ENCODE data around the gene EYS. TPM values are rescaled to one million over a fixed set of nuclear protein-coding genes. Genes with fewer than 3 reads are reported as not detected.
"Not testable (repeated sequence)": the region's sequence is repeated elsewhere in the genome, so short reads cannot be mapped to it uniquely, and the experiment has no call there.

EYS gene
- total RNA-seq, 1 donor from 2014 or later = not detected

DNA sequence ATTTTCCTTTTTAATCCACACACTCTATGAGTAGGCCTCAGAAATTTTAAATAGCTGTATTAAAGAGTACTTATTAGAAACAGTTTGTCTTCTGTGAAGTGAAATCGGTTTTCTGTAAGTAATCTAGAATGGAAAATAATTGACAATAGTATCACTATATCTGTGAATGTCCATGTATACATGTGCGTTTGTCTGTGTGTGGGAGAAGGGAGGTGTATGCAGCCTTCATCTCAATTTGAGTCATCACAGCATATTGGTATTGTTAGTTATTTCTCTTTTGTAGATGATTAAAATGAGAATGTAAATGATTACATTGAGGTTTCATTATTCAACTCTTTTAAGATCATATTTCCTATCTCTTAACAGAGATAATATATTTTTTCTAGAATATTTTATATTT is 206.0 kb downstream of the EYS start:
- H3K36me3 Mint-ChIP-seq (ENCODE audit: low read depth, unreplicated experiment) = no peaks in the 10 kb centered on the region
- no peak overlapping the region for H3K4me3 Mint-ChIP-seq (ENCODE audit: unreplicated experiment)
- no peaks in the 10 kb centered on the region for H3K27me3 Mint-ChIP-seq (ENCODE audit: unreplicated experiment)
- TF ChIP-seq, protein P1, sequence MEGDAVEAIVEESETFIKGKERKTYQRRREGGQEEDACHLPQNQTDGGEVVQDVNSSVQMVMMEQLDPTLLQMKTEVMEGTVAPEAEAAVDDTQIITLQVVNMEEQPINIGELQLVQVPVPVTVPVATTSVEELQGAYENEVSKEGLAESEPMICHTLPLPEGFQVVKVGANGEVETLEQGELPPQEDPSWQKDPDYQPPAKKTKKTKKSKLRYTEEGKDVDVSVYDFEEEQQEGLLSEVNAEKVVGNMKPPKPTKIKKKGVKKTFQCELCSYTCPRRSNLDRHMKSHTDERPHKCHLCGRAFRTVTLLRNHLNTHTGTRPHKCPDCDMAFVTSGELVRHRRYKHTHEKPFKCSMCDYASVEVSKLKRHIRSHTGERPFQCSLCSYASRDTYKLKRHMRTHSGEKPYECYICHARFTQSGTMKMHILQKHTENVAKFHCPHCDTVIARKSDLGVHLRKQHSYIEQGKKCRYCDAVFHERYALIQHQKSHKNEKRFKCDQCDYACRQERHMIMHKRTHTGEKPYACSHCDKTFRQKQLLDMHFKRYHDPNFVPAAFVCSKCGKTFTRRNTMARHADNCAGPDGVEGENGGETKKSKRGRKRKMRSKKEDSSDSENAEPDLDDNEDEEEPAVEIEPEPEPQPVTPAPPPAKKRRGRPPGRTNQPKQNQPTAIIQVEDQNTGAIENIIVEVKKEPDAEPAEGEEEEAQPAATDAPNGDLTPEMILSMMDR (IDR thresholded peaks at IDR 0.05; ENCODE audit: unreplicated experiment) = no peak
- H3K9me3 Mint-ChIP-seq (ENCODE audit: unreplicated experiment) = no peaks in the 10 kb centered on the region
- H3K27ac Mint-ChIP-seq (ENCODE audit: unreplicated experiment) = no peak overlapping the region
- no peak for DNase-seq (ENCODE audit: low spot score)
- H3K4me1 Mint-ChIP-seq (ENCODE audit: unreplicated experiment) = no peaks in the 10 kb centered on the region

DNA sequence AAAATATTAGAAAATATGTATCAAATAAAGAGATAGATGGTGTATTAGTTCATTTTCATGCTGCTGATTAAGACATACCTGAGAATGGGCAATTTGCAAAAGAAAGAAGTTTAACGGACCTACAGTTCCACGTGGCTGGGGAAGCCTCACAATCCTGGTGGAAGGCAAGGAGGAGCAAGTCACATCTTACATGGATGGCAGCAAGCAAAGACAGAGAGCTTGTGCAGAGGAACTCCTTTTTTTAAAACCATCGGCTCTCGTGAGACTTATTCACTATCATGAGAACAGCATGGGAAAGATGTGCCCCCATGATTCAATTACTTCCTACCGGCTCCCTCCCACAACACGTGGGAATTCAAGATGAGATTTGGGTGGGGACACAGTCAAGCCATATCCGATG is 223.4 kb downstream of the EYS start:
- H3K9me3 Mint-ChIP-seq (ENCODE audit: unreplicated experiment); H3K27ac Mint-ChIP-seq (ENCODE audit: unreplicated experiment); H3K36me3 Mint-ChIP-seq (ENCODE audit: low read depth, unreplicated experiment); H3K27me3 Mint-ChIP-seq (ENCODE audit: unreplicated experiment); DNase-seq (ENCODE audit: low spot score); H3K4me1 Mint-ChIP-seq (ENCODE audit: unreplicated experiment); H3K4me3 Mint-ChIP-seq (ENCODE audit: unreplicated experiment): not testable (repeated sequence)

DNA sequence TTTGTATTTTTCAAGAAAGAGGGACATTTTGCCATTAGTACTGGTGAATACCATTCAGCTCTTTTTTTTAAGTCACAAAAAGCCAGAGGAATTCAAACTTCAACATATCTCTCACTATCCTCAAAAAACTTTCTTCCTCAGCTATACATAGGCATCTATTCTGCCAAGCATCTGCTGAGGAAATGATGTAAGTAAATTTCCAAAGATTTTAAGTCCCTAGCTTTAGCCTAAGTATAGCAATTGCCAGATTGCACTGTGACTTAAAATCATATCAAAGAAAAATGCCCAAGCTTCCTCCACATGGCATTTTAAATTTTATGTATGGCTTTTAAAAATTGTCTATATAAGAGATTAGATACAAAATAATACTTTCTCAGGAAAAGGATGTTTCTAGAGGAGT is 237.4 kb downstream of the EYS start:
- H3K9me3 Mint-ChIP-seq (ENCODE audit: unreplicated experiment) = no peaks in the 10 kb centered on the region
- H3K27me3 Mint-ChIP-seq (ENCODE audit: unreplicated experiment) = no peaks in the 10 kb centered on the region
- no peak for DNase-seq (ENCODE audit: low spot score)
- TF ChIP-seq, protein P1 (IDR thresholded peaks at IDR 0.05; ENCODE audit: unreplicated experiment) = no peak
- H3K4me3 Mint-ChIP-seq (ENCODE audit: unreplicated experiment) = no peak overlapping the region
- H3K4me1 Mint-ChIP-seq (ENCODE audit: unreplicated experiment) = no peaks in the 10 kb centered on the region
- no peak overlapping the region for H3K27ac Mint-ChIP-seq (ENCODE audit: unreplicated experiment)
- H3K36me3 Mint-ChIP-seq (ENCODE audit: low read depth, unreplicated experiment) = no peaks in the 10 kb centered on the region

DNA sequence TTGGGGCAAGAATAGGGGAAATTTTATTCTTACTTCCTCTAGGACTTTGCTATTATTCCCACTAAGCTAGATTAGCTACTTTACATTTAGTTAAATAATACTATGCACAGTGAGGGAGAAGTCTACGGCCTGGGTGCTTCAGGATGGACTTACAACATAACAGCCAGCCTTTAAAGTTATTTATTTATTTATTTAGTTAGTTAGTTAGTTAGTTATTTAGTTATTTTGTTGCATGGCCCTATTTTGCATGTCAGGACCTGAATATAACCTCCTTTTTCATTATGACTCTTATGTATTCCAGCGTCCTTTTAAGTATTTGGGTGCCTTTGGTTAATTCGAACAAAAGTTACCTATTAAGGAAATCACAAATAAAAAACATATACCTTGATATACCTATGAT is 238.7 kb downstream of the EYS start:
- Mint-ChIP-seq H3K4me1 (ENCODE audit: unreplicated experiment) (no peaks in the 10 kb centered on the region), H3K27ac (ENCODE audit: unreplicated experiment) (no peak overlapping the region), H3K4me3 (ENCODE audit: unreplicated experiment) (no peak overlapping the region), H3K36me3 (ENCODE audit: low read depth, unreplicated experiment) (no peaks in the 10 kb centered on the region), H3K9me3 (ENCODE audit: unreplicated experiment) (no peaks in the 10 kb centered on the region), H3K27me3 (ENCODE audit: unreplicated experiment) (no peaks in the 10 kb centered on the region)
- no peak for DNase-seq (ENCODE audit: low spot score)
- TF ChIP-seq, protein P1 (IDR thresholded peaks at IDR 0.05; ENCODE audit: unreplicated experiment) = no peak

DNA sequence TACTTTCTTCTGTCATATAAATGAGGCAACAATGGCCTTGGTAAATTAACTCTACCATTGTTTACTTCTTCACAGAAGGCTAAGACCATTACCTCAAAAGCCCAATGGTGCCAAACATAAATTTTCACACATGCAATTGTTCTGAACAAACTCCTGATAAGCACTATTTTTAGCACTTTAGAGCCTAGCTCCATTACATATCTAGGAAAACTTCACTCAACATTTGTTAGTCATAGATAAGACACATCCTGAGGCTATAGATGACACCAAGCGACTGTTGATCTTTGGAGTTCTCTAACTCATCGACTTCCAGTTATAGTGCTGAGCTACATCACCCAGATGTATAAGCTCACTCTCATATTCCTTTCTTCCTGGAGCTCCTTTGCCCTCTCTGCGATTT is 245.9 kb downstream of the EYS start:
- Mint-ChIP-seq H3K4me3 (ENCODE audit: unreplicated experiment) (no peak overlapping the region), H3K27ac (ENCODE audit: unreplicated experiment) (no peak overlapping the region), H3K36me3 (ENCODE audit: low read depth, unreplicated experiment) (no peaks in the 10 kb centered on the region), H3K4me1 (ENCODE audit: unreplicated experiment) (no peaks in the 10 kb centered on the region), H3K9me3 (ENCODE audit: unreplicated experiment) (no peaks in the 10 kb centered on the region), H3K27me3 (ENCODE audit: unreplicated experiment) (no peaks in the 10 kb centered on the region)
- TF ChIP-seq, protein P1 (IDR thresholded peaks at IDR 0.05; ENCODE audit: unreplicated experiment) = no peak
- no peak for DNase-seq (ENCODE audit: low spot score)

DNA sequence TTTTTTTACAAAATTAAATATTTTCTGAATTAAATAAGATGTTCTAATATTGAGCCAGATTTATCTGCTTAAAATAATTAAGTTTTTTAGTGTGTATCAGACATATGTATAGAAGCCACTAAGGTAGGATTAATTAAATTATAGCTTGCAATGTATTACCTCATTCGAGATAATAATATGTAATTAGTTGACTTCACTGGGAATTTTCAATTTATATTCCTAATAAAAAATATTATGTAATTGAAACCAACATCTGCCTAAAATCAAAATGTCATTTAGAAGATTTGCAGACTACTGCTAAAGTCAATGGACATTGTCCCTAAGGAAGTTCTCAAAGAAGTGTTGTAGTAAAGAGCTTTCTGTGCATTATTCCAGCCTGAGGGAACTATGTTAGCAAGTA is 254.7 kb downstream of the EYS start:
- no peak overlapping the region for H3K27ac Mint-ChIP-seq (ENCODE audit: unreplicated experiment)
- peaks cover 4% of the 10 kb centered on the region for H3K9me3 Mint-ChIP-seq (ENCODE audit: unreplicated experiment)
- no peaks in the 10 kb centered on the region for H3K27me3 Mint-ChIP-seq (ENCODE audit: unreplicated experiment)
- TF ChIP-seq, protein P1 (IDR thresholded peaks at IDR 0.05; ENCODE audit: unreplicated experiment) = no peak
- H3K4me1 Mint-ChIP-seq (ENCODE audit: unreplicated experiment) = peaks cover 26% of the 10 kb centered on the region
- no peak overlapping the region for H3K4me3 Mint-ChIP-seq (ENCODE audit: unreplicated experiment)
- peaks cover 3% of the 10 kb centered on the region for H3K36me3 Mint-ChIP-seq (ENCODE audit: low read depth, unreplicated experiment)
- no peak for DNase-seq (ENCODE audit: low spot score)

Data from endothelial cell (in vitro differentiated cells).